NOMO-1 treated with dmso at 0.1 percent for 144 hours (cell line): ENCODE measurements around the gene PACS2.
"Not testable (repeated sequence)": the region's sequence is repeated elsewhere in the genome, so short reads cannot be mapped to it uniquely, and the experiment has no call there.

Experiments used
- DNase-seq: peaks from one replicate; lab custom pipeline; 2025; ENCODE audit not compliant: unreplicated experiment; lab: John Stamatoyannopoulos, UW

PACS2 gene

GRCh38 chr14:105287249-105288102 is 27.1 kb upstream of the PACS2 start:
- no peak for DNase-seq

GRCh38 chr14:105288936-105289335 is 25.6 kb upstream of the PACS2 start:
- not testable (repeated sequence) for DNase-seq

DNA sequence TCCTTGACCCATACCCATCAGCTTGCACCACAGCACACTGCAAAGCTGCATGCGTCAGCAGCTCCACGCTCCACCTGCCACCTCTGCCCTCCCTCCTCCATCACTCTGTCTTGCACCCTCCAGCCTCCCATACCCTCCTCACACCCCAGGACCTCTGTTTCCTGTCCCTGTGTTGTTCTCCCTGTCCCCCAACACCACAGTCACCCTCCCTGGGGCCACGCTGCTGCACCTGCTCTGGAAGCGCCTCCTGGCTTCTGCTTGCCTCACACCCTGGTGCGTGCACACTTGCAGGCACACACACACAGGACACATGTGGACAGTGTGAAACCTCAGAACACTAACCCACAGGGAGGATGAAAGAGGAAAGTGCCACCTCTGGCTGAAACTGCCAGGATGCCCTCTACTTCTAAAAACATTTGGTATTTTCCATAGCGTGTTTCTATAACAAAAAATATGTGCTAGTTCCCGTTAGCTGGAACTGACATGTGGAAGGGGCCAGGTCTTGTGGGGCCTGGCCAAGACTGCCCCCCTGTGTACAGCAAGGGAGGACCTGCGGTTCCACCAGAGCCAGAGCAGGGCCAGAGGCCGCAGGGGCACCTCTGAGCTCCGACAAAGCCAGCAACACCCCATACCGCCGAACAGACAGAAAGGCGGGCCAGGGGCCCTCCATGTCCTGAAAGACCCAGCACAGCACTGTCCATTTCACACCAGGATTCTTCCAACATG is 23.8 kb upstream of the PACS2 start:
- DNase-seq: no peak

DNA sequence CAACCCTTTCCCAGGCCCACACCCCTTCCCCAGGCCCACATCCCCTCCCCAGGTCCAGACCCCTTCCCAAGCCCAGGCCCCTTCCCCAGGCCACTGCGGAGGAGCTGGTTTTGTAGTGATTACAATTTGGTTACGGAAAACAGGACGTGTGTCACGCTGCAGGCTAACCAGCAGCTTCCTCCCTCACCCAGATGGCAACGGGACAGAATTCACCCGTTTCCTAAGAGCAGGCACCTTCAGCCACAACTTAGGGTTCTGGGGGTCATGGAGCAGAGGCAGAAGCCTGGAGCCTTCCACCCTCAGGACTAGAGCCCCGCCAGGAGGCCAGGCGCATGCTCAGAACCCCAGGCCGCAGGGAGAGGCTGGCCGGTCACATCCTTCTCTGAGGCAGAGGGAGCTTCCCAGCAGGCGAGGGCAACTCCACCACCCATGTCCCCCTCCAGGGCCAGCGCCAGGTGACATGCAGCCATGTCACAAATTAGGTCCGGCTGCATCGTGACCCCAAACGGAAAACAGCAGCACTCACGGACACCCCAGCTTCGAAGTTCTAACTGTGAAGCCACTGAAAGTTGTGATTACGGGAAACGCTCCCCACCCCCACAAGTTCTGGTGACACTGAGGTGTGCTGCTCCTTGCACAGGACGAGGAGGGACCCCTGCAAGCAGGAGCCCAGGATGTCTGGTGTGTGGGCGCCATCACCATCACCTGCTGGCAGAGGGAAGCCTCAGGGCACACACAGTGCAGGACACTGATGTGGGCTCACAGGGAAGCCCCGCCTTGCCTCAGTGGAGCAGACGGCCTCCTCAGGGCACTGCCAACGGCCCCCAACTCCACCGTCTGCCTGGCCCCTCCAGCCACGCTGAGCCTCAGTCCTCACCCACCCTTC is 21.5 kb upstream of the PACS2 start:
- no peak for DNase-seq

- no peak for DNase-seq
Observed at GRCh38 chr14:105294142-105294597, 20.4 kb upstream of the PACS2 start.

DNA sequence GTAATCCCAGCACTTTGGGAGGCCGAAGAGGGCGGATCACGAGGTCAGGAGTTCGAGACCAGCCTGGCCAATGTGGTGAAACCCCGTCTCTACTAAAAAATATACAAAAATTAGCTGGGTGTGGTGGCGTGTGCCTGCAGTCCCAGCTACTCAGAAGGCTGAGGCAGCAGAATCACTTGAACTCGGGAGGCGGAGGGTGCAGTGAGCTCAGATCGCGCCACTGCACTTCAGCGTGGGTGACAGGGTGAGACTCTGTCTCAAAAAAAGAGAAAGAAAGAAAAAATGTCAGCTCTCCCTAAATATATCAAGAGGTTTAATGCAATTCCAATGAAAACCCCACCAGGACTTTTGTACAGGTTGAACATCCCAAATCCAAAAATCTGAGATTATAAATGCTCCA is 17.2 kb upstream of the PACS2 start:
- not testable (repeated sequence) for DNase-seq

- no peak for DNase-seq
Observed at GRCh38 chr14:105299654-105300541, 14.7 kb upstream of the PACS2 start.

GRCh38 chr14:105300542-105301102 is 13.9 kb upstream of the PACS2 start, which contains the start of gene BRF1:
Gene BRF1 (minus strand): TSS chr14:105301001. CDS start chr14:105300629, 372 bp downstream.
- peak; percentile 96 for DNase-seq

DNA sequence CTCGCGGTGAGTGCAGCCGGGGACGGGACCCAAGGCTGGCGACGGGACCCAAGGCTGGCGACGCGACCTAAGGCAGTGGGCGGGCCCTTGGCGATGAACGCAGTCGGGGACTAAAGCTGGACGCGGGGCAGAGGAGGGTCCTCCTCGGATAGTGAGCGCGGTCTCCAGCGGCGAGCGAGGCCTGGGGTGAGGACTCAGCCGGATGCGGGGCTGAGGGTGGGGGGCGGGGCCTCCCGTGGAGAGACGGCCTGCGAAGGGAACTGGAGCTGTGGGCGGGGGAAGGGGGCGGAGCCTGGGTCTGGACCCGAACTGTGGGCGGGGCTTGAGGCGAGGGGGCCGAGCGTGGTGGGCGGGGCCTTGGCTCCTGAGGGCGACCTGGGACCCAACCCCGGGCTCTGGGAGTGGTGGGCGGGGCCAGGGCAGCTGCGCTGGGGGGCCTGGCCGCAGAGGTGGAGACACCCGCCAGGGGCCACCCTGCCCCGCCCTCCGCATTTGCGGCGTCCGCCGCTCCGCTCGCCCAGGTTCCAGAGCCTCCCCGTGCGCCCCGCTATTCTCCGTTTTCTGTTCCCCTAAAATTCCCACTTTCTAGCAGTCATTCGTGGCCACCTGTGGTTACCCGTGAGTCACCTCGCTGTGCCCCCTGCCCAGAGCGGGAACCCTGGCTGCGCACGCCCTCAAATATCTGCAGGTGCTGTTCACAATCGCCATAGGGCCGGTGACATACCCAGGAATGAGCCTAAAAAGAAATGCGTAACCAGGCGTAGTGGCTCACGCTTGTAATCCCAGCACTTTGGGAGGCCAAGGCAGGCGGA is 13.2 kb upstream of the PACS2 start:
- peak; percentile 94 for DNase-seq

- not testable (repeated sequence) for DNase-seq
Observed at GRCh38 chr14:105301915-105302249, 12.7 kb upstream of the PACS2 start.

DNA sequence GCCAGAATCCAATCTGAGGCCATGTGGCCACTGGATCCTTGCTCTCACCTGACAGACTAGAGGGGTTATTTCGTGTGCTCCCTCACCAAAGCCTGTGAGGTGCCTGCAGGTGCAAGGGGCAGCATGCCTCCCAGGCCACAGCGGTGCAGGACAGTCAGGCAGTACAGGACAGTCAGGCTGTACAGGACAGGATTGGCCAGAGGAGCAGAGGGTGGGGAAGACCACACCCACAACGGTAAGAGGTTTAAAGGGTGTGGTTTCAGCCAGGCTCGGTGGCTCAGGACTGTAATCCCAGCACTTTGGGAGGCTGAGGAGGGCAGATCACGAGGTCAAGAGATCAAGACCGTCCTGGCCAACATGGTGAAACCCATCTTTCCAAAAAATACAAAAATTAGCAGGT is 10.6 kb upstream of the PACS2 start:
- DNase-seq: no peak

GRCh38 chr14:105304565-105304964 is 10.0 kb upstream of the PACS2 start:
- DNase-seq: no peak

GRCh38 chr14:105305345-105305744 is 9.2 kb upstream of the PACS2 start:
- no peak for DNase-seq

GRCh38 chr14:105305791-105306190 is 8.8 kb upstream of the PACS2 start:
- DNase-seq: no peak

- no peak for DNase-seq
Observed at GRCh38 chr14:105307052-105307727, 7.4 kb upstream of the PACS2 start.

DNA sequence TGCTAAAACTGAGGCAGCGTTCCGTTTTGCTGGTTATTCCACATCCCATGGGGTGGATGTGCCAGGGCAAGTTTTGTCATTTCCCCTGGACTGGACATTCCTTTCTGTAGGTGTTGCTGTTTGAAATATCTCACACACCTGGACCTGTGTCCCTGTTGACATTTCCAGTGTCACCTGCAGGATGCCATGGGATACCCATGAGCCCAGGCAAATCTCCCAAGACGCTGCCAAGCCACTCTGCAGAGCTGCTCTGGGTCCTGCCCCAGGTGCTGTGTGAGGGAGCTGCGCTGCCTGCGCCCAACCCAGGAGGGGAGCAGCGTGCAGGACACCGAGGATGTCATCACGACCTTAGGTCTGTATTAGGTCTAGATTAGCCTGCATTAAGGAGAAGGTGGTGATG is 5.2 kb upstream of the PACS2 start:
- no peak for DNase-seq

DNA sequence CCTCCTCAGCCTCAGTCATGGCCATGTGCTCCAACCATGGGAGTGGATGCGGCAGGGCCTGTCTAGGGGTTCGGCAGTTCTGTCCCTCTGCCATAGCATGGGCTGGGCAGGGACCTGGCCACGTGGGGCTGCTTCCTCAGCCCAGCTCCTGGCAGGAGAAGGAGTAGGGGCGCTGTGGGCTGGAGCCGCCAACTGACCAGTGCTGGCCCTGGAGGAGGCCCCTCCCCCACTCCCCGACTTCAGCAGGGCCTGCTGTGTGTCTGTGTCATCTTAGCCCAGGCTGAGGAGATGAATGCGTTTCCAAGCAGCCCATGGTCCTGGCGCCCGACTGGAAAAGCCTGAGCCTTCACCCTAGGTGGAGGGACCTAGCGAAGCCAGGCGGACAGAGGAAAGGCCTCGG is 2.7 kb upstream of the PACS2 start:
- no peak for DNase-seq

DNA sequence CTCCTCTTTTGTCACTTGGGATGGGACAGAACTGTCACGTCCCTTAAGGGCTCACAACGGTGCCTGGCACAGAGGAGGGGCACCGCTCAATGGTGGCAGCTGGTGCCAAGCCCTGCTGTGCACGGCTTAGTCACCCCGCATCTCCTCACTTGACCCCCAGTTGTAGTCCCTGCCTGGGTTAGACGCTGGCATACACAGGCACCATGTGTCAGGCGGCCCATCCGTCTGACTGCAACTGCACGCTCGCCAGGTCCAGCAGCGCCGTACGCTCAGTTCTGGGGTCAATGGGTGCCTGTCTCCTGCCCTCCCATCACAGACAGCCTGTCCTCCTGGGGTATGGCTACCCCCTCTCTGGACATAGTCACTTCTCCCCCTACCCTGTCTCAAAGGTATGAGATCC is 1.6 kb upstream of the PACS2 start:
- no peak for DNase-seq
